Measurements from ENCODE around the gene MFRP.
A peak's percentile ranks its signal among the peaks of the same experiment; 100 is the strongest.

MFRP gene

DNA sequence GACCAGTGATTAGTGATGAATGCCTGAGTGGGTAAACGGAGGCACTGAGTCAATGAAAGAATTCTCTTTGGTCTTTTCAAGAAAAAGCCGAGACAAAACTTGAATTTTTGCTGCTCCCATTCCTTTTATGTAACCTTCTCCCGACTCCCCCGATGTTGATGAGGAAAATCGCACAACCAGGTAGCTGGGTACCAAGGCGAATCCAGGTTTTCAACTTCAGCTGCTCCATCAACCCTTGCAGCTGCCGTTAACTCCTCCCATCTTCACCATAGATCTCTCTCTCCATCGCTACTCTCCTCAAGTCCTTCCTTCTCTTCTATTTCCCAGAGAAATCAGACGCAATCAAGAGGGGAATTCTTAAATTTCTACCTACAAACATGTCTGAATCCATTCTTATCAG is 35.6 kb upstream of the MFRP start:
- peak overlapping the region; percentile 86 for H3K4me2 ChIP-seq (ENCODE audit: low read length)
- TF ChIP-seq CTCF (IDR thresholded peaks at IDR 0.05), result no peak
- no peaks in the 10 kb centered on the region for H3K27me3 ChIP-seq (ENCODE audit: control insufficient read depth, insufficient read depth, low read length)
- H2AFZ ChIP-seq, result peak overlapping the region; percentile 90
- H3K36me3 ChIP-seq (ENCODE audit: control insufficient read depth, insufficient read depth, low read length), result no peaks in the 10 kb centered on the region
- no peak overlapping the region for H3K27ac ChIP-seq
- no peak overlapping the region for H3K9ac ChIP-seq
- no peaks in the 10 kb centered on the region for H3K79me2 ChIP-seq
- H3K4me1 ChIP-seq, result peaks cover 8% of the 10 kb centered on the region
- no peaks in the 10 kb centered on the region for H3K9me3 ChIP-seq (ENCODE audit: control insufficient read depth, low read length)
- H3K4me3 ChIP-seq (ENCODE audit: low read depth, low read length), result peak overlapping the region; percentile 12

DNA sequence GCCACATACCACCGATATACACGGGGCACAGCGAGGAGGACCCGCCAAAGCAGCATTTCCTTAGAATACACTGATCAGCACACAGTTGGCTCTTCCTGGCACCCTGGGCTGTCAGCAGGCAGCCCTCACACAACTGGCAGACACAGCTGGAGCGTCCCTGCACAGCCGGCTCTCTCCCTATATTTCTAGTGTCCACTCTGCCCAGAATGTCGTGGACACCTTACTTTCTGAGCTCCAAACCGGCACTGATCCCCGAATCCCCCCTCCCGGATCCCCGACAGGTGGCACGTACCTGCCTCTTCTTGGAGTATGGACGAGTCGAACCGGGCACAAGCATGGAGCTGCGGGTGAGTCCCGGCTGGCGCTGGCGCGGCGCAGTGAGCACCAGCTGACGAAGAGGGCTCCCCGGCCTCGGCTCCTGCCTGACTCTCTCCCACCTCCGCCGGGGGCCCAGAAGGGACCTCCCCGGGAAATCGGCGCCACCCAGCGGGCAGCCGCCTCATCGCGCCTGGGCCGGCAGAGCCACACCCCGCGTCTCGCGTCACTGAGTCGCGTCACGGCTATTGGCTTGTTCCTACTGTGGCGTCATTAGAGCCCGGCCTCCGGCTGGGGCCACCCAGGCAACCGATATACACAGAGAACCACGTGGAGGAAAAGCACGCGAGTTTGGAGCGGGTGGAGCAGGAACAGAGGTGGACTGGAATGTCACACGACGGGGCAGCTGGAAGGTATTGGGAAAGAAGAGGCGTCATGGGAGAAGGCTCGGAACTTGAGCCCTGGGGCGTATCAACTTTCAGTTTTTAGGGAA is 34.9 kb upstream of the MFRP start, which contains the start of gene USP2:
Gene USP2, minus strand, starts transcription at position 510 of the 808 bp plus-strand sequence. CDS start 8,210 bp downstream, outside the sequence.
- H3K4me1 ChIP-seq, result peaks cover 8% of the 10 kb centered on the region
- peak within 1 kb of the TSS; percentile 24 for H3K27ac ChIP-seq
- peak; percentile 88 for TF ChIP-seq CTCF (IDR thresholded peaks at IDR 0.05)

GRCh38 chr11:119380827-119381180 is 34.3 kb upstream of the MFRP start:
- H3K27ac ChIP-seq, result no peak overlapping the region
- H3K4me3 ChIP-seq (ENCODE audit: low read depth, low read length), result peak overlapping the region; percentile 59

More for the DNA sequence above, 34.9 kb upstream of the MFRP start, which contains the start of gene USP2:
- Histone ChIP-seq H3K36me3 (ENCODE audit: control insufficient read depth, insufficient read depth, low read length) (no peaks in the 10 kb centered on the region), H3K9ac (no peak within 1 kb of the TSS), H2AFZ (peak within 1 kb of the TSS; percentile 90), H3K79me2 (no peaks in the 10 kb centered on the region), H3K27me3 (ENCODE audit: control insufficient read depth, insufficient read depth, low read length) (no peaks in the 10 kb centered on the region), H3K4me3 (ENCODE audit: low read depth, low read length) (peak within 1 kb of the TSS; percentile 59), H3K4me2 (ENCODE audit: low read length) (peak within 1 kb of the TSS; percentile 86), H3K9me3 (ENCODE audit: control insufficient read depth, low read length) (no peaks in the 10 kb centered on the region)

DNA sequence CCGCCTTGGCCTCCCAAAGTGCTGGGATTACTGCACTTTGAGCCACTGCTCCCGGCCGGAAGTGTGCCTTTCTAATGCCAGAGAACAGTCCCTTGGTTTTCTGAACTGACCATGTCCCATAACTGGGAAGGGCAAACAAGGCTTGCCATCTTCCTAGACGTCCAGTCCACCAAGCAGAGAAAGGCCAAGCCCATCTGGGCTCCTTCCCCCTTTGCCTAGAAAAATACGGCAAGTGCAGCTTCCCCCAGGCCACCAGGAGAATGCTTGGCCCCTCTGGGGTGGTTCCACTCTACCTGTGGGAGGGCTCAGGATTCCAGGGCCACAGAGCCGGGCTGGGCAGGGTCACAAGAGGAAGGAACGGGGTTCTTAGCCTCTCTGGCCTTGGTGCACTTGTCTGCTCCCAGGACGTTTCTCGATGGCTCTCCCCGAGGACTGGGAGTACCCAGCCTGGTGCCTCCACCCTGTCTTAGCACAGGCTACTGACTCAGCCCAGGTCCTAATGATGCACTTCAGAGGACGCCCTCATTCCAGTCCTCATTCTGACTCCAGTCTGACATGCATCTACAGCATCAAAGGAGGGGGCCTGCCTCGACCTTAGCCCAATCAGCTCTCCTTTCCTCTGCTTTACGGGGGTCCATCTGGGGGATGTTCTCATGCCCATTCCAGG is 33.8 kb upstream of the MFRP start:
- TF ChIP-seq CTCF (IDR thresholded peaks at IDR 0.05), result no peak
- Histone ChIP-seq H3K9me3 (ENCODE audit: control insufficient read depth, low read length) (no peaks in the 10 kb centered on the region), H3K27ac (no peak overlapping the region), H3K9ac (no peak overlapping the region), H3K27me3 (ENCODE audit: control insufficient read depth, insufficient read depth, low read length) (no peaks in the 10 kb centered on the region), H3K4me3 (ENCODE audit: low read depth, low read length) (no peak overlapping the region), H2AFZ (no peak overlapping the region), H3K4me2 (ENCODE audit: low read length) (no peak overlapping the region), H3K36me3 (ENCODE audit: control insufficient read depth, insufficient read depth, low read length) (no peaks in the 10 kb centered on the region), H3K79me2 (no peaks in the 10 kb centered on the region), H3K4me1 (peaks cover 8% of the 10 kb centered on the region)

More at GRCh38 chr11:119380827-119381180, 34.3 kb upstream of the MFRP start:
- Histone ChIP-seq H3K27me3 (ENCODE audit: control insufficient read depth, insufficient read depth, low read length) (no peaks in the 10 kb centered on the region), H3K4me2 (ENCODE audit: low read length) (peak overlapping the region; percentile 86), H3K36me3 (ENCODE audit: control insufficient read depth, insufficient read depth, low read length) (no peaks in the 10 kb centered on the region), H3K9me3 (ENCODE audit: control insufficient read depth, low read length) (no peaks in the 10 kb centered on the region), H2AFZ (peak overlapping the region; percentile 90), H3K4me1 (peaks cover 8% of the 10 kb centered on the region), H3K79me2 (no peaks in the 10 kb centered on the region), H3K9ac (no peak overlapping the region)
- no peak for TF ChIP-seq CTCF (IDR thresholded peaks at IDR 0.05)

Measured in parathyroid adenoma (tissue), 2 donors.